ENCODE data around the gene DTX3.
"Not testable (repeated sequence)": the region's sequence is repeated elsewhere in the genome, so short reads cannot be mapped to it uniquely, and the experiment has no call there.

DTX3 gene

GRCh38 chr12:57586128-57586527 is 18.5 kb upstream of the DTX3 start:
- H3K4me3 ChIP-seq (ENCODE audit: control insufficient read depth in 1 of 7, extremely low read depth in 1 of 7, insufficient read depth in 4 of 7, low read depth in 2 of 7, low read length in 6 of 7), result no peak overlapping the region
- ChIA-PET CTCF (interaction anchor here (1.2 to 7.7 kb wide), 8 partner anchors 10 to 52 kb away, joined by 3 to 121 read pairs (median 26); no protein-coding TSS in a partner anchor), POLR2A (interaction anchor here (0.6 kb wide), 1 partner anchor 1172 kb away, joined by 6 read pairs; no protein-coding TSS in a partner anchor)
- peaks cover 0 to 2% (median 0%) of the 10 kb centered on the region in 4 experiments for H3K36me3 ChIP-seq (ENCODE audit: control insufficient read depth in 4 of 4, insufficient read depth in 4 of 4, low read length in 3 of 4)
- H3K27ac ChIP-seq (ENCODE audit: insufficient read depth in 1 of 2, low read depth in 1 of 2, low read length in 2 of 2, poor library complexity in 1 of 2, severe bottlenecking in 2 of 2), result no peak overlapping the region
- H3K4me1 ChIP-seq (ENCODE audit: control extremely low read depth in 1 of 4, control insufficient read depth in 4 of 4, insufficient read depth in 4 of 4, low read length in 3 of 4), result peaks cover 5 to 11% (median 7%) of the 10 kb centered on the region in 4 experiments
- H3K9me3 ChIP-seq (ENCODE audit: control extremely low read depth in 1 of 5, control insufficient read depth in 4 of 5, insufficient read depth in 2 of 5, low read depth in 1 of 5, low read length in 4 of 5), result no peaks in the 10 kb centered on the region
- peaks cover 0 to 24% (median 5%) of the 10 kb centered on the region in 5 experiments for H3K27me3 ChIP-seq (replicated peaks in 2 of 5; ENCODE audit: control insufficient read depth in 4 of 5, insufficient read depth in 5 of 5, low read length in 4 of 5)
- DNase-seq, result no peak
- 100% methylated on average over 2 of the region's 3 CpGs for WGBS (ENCODE audit: insufficient coverage)

- ChIA-PET POLR2A (interaction anchor here (0.6 kb wide), 1 partner anchor 1172 kb away, joined by 6 read pairs; no protein-coding TSS in a partner anchor), CTCF (interaction anchor here (7.7 kb wide), 1 partner anchor 36 kb away, joined by 121 read pairs; no protein-coding TSS in a partner anchor)
- Histone ChIP-seq H3K27ac (ENCODE audit: insufficient read depth in 1 of 2, low read depth in 1 of 2, low read length in 2 of 2, poor library complexity in 1 of 2, severe bottlenecking in 2 of 2) (no peak overlapping the region), H3K4me1 (ENCODE audit: control extremely low read depth in 1 of 4, control insufficient read depth in 4 of 4, insufficient read depth in 4 of 4, low read length in 3 of 4) (peaks cover 5 to 19% (median 14%) of the 10 kb centered on the region in 4 experiments), H3K36me3 (ENCODE audit: control insufficient read depth in 4 of 4, insufficient read depth in 4 of 4, low read length in 3 of 4) (no peaks in the 10 kb centered on the region), H3K27me3 (replicated peaks in 2 of 5; ENCODE audit: control insufficient read depth in 4 of 5, insufficient read depth in 5 of 5, low read length in 4 of 5) (peaks cover 0 to 24% (median 5%) of the 10 kb centered on the region in 5 experiments), H3K9me3 (ENCODE audit: control extremely low read depth in 1 of 5, control insufficient read depth in 4 of 5, insufficient read depth in 2 of 5, low read depth in 1 of 5, low read length in 4 of 5) (no peaks in the 10 kb centered on the region), H3K4me3 (ENCODE audit: control insufficient read depth in 1 of 7, extremely low read depth in 1 of 7, insufficient read depth in 4 of 7, low read depth in 2 of 7, low read length in 6 of 7) (no peak overlapping the region)
- DNase-seq, result no peak
- WGBS (ENCODE audit: insufficient coverage), result 90% methylated on average over 3 of the region's 3 CpGs
These were observed 17.7 kb upstream of the DTX3 start for GRCh38 chr12:57586832-57587429.

GRCh38 chr12:57588951-57589610 is 15.5 kb upstream of the DTX3 start:
- Histone ChIP-seq H3K4me1 (ENCODE audit: control extremely low read depth in 1 of 4, control insufficient read depth in 4 of 4, insufficient read depth in 4 of 4, low read length in 3 of 4) (peaks cover 5 to 22% (median 14%) of the 10 kb centered on the region in 4 experiments), H3K27me3 (replicated peaks in 2 of 5; ENCODE audit: control insufficient read depth in 4 of 5, insufficient read depth in 5 of 5, low read length in 4 of 5) (peaks cover 0 to 17% (median 4%) of the 10 kb centered on the region in 5 experiments)
- H3K4me3 ChIP-seq (ENCODE audit: control insufficient read depth in 1 of 7, extremely low read depth in 1 of 7, insufficient read depth in 4 of 7, low read depth in 2 of 7, low read length in 6 of 7); H3K36me3 ChIP-seq (ENCODE audit: control insufficient read depth in 4 of 4, insufficient read depth in 4 of 4, low read length in 3 of 4); POLR2A ChIA-PET; H3K27ac ChIP-seq (ENCODE audit: insufficient read depth in 1 of 2, low read depth in 1 of 2, low read length in 2 of 2, poor library complexity in 1 of 2, severe bottlenecking in 2 of 2); H3K9me3 ChIP-seq (ENCODE audit: control extremely low read depth in 1 of 5, control insufficient read depth in 4 of 5, insufficient read depth in 2 of 5, low read depth in 1 of 5, low read length in 4 of 5); DNase-seq: not testable (repeated sequence)
- CTCF ChIA-PET, result interaction anchor here (1.1 to 2.5 kb wide), 4 partner anchors 14 to 128 kb away, joined by 3 to 6 read pairs (median 3); no protein-coding TSS in a partner anchor
- WGBS (ENCODE audit: insufficient coverage), result 97% methylated on average over 14 of the region's 15 CpGs

- ChIA-PET CTCF (interaction anchor here (0.6 to 2.9 kb wide), 6 partner anchors 10 to 1678 kb away, joined by 3 to 10 read pairs (median 3); no protein-coding TSS in a partner anchor), POLR2A (no interaction called here)
- peaks cover 5 to 22% (median 14%) of the 10 kb centered on the region in 4 experiments for H3K4me1 ChIP-seq (ENCODE audit: control extremely low read depth in 1 of 4, control insufficient read depth in 4 of 4, insufficient read depth in 4 of 4, low read length in 3 of 4)
- H3K27me3 ChIP-seq (replicated peaks in 2 of 5; ENCODE audit: control insufficient read depth in 4 of 5, insufficient read depth in 5 of 5, low read length in 4 of 5), result peaks cover 0 to 8% (median 4%) of the 10 kb centered on the region in 5 experiments
- no peak for DNase-seq
- peak overlapping the region in 1 of 2 experiments; percentile 66 for H3K27ac ChIP-seq (ENCODE audit: insufficient read depth in 1 of 2, low read depth in 1 of 2, low read length in 2 of 2, poor library complexity in 1 of 2, severe bottlenecking in 2 of 2)
- no CpG with 5 or more reads among the region's 2 CpGs for WGBS (ENCODE audit: insufficient coverage)
- no peaks in the 10 kb centered on the region for H3K9me3 ChIP-seq (ENCODE audit: control extremely low read depth in 1 of 5, control insufficient read depth in 4 of 5, insufficient read depth in 2 of 5, low read depth in 1 of 5, low read length in 4 of 5)
- peak overlapping the region; percentile 64 to 91 (median 84) for H3K4me3 ChIP-seq (ENCODE audit: control insufficient read depth in 1 of 7, extremely low read depth in 1 of 7, insufficient read depth in 4 of 7, low read depth in 2 of 7, low read length in 6 of 7)
- H3K36me3 ChIP-seq (ENCODE audit: control insufficient read depth in 4 of 4, insufficient read depth in 4 of 4, low read length in 3 of 4), result peaks cover 0 to 5% (median 2%) of the 10 kb centered on the region in 4 experiments
These were observed 14.2 kb upstream of the DTX3 start for GRCh38 chr12:57590479-57590863.

- H3K27me3 ChIP-seq (replicated peaks in 2 of 5; ENCODE audit: control insufficient read depth in 4 of 5, insufficient read depth in 5 of 5, low read length in 4 of 5), result peaks cover 0 to 6% (median 4%) of the 10 kb centered on the region in 5 experiments
- no peaks in the 10 kb centered on the region for H3K9me3 ChIP-seq (ENCODE audit: control extremely low read depth in 1 of 5, control insufficient read depth in 4 of 5, insufficient read depth in 2 of 5, low read depth in 1 of 5, low read length in 4 of 5)
- ChIA-PET POLR2A (no interaction called here), CTCF (interaction anchor here (0.6 to 3.7 kb wide), 8 partner anchors 8 to 1679 kb away, joined by 3 to 37 read pairs (median 3); no protein-coding TSS in a partner anchor)
- under 1% methylated on average over 61 of the region's 69 CpGs for WGBS (ENCODE audit: insufficient coverage)
- H3K36me3 ChIP-seq (ENCODE audit: control insufficient read depth in 4 of 4, insufficient read depth in 4 of 4, low read length in 3 of 4), result peaks cover 4 to 11% (median 6%) of the 10 kb centered on the region in 4 experiments
- peak within 1 kb of the TSS in 1 of 2 experiments; percentile 66 for H3K27ac ChIP-seq (ENCODE audit: insufficient read depth in 1 of 2, low read depth in 1 of 2, low read length in 2 of 2, poor library complexity in 1 of 2, severe bottlenecking in 2 of 2)
- peak within 1 kb of the TSS; percentile 64 to 91 (median 84) for H3K4me3 ChIP-seq (ENCODE audit: control insufficient read depth in 1 of 7, extremely low read depth in 1 of 7, insufficient read depth in 4 of 7, low read depth in 2 of 7, low read length in 6 of 7)
- H3K4me1 ChIP-seq (ENCODE audit: control extremely low read depth in 1 of 4, control insufficient read depth in 4 of 4, insufficient read depth in 4 of 4, low read length in 3 of 4), result peaks cover 5 to 22% (median 14%) of the 10 kb centered on the region in 4 experiments
- DNase-seq, result peak; percentile 36 to 53 (median 42)
These were observed 13.5 kb upstream of the DTX3 start, which contains the start of gene PIP4K2C for GRCh38 chr12:57590864-57591781. Gene PIP4K2C (plus strand): TSS chr12:57591192. CDS start chr12:57591290, 98 bp downstream.

GRCh38 chr12:57591782-57592325 is 12.8 kb upstream of the DTX3 start:
- H3K9me3 ChIP-seq (ENCODE audit: control extremely low read depth in 1 of 5, control insufficient read depth in 4 of 5, insufficient read depth in 2 of 5, low read depth in 1 of 5, low read length in 4 of 5), result no peaks in the 10 kb centered on the region
- peaks cover 4 to 18% (median 8%) of the 10 kb centered on the region in 4 experiments for H3K36me3 ChIP-seq (ENCODE audit: control insufficient read depth in 4 of 4, insufficient read depth in 4 of 4, low read length in 3 of 4)
- POLR2A ChIA-PET, result no interaction called here
- peaks cover 5 to 22% (median 14%) of the 10 kb centered on the region in 4 experiments for H3K4me1 ChIP-seq (ENCODE audit: control extremely low read depth in 1 of 4, control insufficient read depth in 4 of 4, insufficient read depth in 4 of 4, low read length in 3 of 4)
- H3K4me3 ChIP-seq (ENCODE audit: control insufficient read depth in 1 of 7, extremely low read depth in 1 of 7, insufficient read depth in 4 of 7, low read depth in 2 of 7, low read length in 6 of 7), result peak overlapping the region; percentile 64 to 91 (median 84)
- no peak for DNase-seq
- CTCF ChIA-PET, result interaction anchor here (1.0 to 3.7 kb wide), 8 partner anchors 9 to 165 kb away, joined by 3 to 37 read pairs (median 6); no protein-coding TSS in a partner anchor
- WGBS (ENCODE audit: insufficient coverage), result 91% methylated on average over 7 of the region's 10 CpGs
- H3K27me3 ChIP-seq (replicated peaks in 2 of 5; ENCODE audit: control insufficient read depth in 4 of 5, insufficient read depth in 5 of 5, low read length in 4 of 5), result peaks cover 0 to 6% (median 4%) of the 10 kb centered on the region in 5 experiments
- peak overlapping the region in 1 of 2 experiments; percentile 66 for H3K27ac ChIP-seq (ENCODE audit: insufficient read depth in 1 of 2, low read depth in 1 of 2, low read length in 2 of 2, poor library complexity in 1 of 2, severe bottlenecking in 2 of 2)
